ENCODE data around the gene PODXL.
A peak's percentile ranks its signal among the peaks of the same experiment; 100 is the strongest.

Gene PODXL

DNA sequence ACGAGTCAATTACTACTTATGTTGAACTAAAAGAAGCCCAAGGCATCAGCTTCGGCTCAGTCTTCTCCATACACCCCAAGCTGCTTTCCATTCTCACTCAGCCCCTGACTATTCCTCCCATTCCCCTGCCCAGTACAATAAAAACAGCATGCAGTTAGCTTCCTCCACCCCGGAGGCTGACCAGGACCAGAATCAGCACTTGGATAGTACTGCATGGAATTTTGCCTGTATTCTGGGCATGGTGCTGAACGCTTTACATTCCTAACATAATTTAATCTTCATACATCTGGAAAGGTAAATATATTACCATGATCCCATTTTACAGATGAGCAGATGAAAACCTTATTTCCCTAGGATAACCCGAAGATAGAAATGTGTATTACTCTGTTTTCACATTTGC is 7.5 kb upstream of the PODXL start:
- DNase-seq, result no peak

DNA sequence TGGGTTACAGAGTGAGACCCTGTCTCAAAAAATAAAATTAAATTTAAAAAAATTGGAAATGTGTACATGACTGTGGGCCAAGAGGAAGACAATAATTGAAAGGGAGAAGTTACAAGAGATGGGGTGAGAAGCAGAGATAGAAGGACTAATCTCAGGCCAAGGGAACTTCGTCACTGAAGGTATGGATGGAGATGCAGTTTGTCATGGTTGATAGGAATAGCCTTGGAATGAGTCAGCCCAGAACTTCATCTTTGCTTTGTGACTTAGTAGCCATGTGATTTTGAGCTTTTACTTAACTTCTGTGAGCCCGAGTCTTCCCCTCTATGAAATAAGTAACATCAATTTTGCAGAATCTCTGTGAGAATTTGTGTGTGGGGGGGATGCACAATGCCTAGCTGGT is 6.5 kb upstream of the PODXL start:
- DNase-seq, result no peak

DNA sequence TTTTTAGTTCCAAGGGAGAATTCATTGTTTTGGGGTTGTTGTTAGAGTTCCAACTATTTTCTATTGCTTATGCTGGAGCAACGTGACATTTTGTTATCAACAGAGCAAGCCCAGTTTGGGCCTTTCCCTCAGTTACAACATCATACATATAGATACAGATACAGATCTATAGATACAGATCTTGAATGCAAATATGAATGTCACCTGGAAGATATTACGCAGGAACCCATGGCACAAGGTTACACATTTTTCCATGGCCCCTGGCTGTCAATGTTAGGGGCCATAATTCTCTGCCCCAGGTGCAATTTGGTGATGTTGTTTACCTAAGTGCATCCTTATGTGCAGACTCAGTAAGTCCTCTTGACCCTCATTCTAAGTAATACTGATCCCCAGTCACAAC is 3.6 kb upstream of the PODXL start:
- DNase-seq, result no peak

DNA sequence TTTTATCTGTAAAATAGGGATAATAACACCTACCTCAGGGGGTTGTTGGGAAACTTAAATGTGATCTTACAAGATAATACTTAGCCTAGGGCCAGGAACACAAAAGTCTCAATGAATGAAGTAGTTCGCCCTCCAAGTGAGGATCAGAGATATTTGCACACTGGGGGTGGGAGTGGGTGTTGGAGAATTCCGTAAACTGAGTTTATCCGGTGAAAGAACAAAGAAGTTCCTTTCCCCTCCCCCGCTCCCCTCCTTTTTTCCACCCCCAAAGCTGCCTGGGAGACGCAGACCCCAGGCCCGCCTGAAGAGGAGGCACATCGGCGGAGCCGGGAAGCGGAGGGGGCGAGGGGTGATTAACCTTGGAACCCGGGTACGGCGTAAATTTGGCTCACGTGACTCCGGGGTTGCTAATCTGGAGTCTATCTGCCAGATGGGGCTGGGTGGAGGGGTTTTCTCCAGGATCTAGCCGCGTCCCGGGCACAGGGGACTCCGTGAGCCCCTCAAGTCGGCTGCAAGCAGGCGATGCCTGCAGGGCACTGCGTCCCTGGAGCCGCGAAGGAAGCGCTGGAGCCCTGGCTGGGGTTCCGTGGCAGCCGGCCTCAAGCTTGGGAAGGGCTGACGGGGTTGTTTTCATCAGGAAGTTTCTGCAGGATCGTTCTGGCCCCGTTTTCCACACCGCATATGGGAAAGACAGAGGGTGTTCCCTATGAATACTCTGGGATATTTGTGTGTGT is 1.4 kb upstream of the PODXL start:
- DNase-seq, result peak in 1 of 3 donors; percentile 13

DNA sequence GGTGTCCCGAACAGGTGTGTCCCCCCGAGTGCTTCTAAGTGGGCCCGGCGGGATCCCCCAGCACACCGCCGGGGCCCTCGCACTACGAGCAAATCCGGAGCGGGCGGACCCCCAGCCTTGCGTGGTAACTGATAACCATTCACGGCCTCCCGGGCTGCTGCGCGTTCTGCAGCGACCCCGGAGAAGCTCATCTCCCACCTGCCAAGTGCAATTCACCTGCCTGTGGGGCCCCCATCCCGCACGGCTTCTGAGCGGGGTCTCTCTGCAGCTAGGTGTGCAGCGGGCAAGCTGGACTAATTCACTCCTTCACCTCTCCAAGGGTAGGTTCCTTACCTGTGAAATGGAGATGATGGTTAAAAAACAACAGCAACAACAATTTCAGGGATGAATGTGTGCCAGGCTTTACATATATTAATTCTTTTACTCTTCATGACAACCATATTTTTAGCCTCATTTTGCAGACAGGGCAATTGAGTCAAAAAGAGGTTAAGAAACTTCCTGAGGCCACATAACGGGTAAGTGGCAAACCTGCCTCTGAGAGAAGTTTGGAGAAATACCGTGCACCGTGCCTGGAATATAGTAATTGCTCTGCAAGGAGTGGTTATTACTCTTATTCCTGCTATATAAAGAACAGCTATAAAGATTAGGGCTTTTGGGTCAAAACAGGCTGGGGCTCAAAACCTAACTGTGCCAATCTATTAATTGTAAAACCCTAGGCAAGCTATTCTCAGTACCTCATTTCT is 652 bp upstream of the PODXL start:
- no peak for DNase-seq

DNA sequence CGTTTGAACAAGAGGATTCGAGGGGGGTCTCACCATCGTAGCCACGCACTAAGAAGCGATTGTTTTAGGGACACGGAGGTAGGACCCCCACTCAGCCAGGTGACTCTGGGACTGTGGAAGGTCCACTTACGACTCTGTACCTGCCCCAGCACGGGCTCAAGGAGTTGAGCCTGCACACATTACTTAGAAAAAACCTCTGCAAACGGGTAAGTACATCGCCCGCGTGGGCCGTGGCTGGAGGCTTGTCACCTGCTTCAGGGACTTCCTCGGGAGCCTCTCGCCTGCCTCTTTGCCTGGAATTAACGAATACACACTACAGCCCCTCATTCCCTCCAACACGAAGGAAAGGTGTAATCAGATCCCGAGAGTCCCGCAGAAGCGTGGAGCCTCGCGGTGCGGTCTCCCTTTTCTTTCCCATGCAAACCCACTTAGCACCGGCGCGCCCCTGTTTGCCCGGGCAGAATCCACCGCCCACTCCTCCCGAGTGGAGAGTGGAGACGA is 826 bp downstream of the PODXL start:
- peak; percentile 32 to 57 (median 36) for DNase-seq

DNA sequence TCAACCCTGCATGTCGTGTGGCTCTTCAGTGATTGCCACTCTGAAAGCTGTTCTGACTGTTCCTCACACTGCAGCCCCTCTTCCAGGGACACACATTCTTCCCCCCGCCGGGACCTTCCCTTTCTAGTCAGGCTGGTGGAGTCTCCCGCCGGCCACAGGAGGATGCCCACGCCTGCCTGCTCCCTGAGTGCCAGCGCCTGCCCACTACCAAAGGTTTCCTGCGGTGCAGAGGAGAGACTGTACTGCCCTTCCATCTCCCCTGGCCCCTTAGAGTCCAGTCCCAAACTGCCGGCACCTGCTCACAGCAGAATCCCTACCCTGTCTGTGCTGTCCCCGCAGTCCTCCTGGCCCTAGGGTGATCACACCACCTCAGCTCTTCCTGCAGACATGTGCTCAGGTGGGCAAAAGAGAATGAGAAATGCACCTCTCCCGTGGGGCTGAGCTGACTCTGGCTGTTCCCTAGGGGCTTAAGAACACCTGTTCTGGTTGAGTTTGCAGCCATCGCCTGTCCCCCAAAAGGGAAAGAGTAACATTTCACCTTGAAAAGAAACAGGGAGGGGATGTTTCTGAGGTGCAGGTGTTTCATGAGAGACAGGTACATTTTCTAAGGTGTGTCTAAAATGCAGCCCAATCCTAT is 1.4 kb downstream of the PODXL start:
- DNase-seq, result no peak

DNA sequence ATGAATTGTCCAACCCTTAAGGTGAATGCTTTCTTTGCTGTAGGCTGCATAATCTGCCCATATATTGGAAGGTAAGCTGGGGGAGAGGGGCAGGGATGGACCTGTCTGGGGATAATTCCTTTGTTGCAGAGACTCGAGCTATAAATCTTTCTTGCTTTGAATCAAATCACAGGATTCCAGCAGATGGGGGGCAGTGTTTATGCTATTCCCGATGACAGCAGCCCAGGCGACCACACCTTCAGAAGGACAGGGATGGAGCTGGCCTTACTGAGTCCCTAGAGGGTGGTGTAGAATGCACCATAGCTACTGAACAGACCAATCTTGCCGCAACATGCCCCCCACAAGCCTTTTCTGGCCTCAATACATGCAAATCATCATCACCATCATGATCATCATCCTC is 2.5 kb downstream of the PODXL start:
- DNase-seq, result no peak

DNA sequence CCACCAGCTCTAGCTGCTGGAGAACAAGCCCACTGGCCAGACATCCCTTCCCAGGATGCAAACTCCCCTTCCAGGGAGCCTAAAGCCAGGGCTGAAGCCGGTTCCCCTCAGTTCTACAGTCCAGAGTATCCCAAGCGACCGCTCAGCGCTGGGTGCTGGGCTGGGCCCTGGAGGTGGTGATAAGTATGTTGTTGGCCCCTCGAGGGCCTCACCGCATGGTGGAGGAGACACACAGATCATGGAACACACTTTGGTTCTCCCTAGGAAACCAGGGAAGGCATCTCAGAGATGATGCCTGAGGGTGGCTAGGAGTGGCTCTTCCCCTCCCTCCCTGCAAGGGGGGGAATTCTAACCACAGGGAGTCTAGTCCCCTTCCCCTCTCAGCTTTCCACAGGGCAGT is 4.4 kb downstream of the PODXL start:
- DNase-seq, result no peak

DNA sequence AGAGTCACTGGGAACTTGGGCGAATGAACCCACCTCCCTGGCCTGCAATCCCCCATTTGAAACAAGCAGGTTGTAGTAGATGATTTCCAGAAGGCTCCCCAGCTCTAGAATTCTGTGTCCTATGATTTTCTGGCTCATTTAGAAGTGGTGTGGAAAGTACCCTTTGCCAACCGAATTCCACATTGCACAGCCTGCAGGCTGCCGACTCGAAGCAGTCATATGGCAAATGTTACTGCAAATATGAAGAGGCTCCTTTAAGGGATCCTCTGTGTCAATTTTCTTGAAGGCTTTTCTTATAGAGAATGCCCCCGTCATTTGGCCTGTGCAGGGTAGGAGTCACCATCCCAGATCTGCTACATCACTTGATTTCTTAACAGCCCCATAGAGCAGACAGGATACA is 5.6 kb downstream of the PODXL start:
- no peak for DNase-seq

DNA sequence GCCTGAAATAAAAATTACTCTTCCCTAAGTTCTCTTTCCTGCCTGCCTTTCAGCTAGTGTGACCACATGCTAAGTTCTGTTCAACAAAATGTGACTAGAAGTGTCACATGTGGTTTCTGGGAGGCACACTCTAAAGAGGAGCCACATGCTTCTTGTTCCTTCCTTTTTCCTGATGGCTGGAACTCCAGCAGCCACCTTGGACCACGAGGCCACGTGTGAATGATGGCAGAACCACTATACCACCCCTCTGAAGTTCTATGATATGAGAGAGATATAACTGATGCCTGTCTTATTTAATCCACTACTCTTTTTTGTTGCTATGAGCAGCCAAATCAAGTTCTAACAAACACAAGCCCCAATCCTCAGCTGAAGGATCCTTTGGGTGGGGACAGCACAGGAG is 8.1 kb downstream of the PODXL start:
- DNase-seq, result no peak

DNA sequence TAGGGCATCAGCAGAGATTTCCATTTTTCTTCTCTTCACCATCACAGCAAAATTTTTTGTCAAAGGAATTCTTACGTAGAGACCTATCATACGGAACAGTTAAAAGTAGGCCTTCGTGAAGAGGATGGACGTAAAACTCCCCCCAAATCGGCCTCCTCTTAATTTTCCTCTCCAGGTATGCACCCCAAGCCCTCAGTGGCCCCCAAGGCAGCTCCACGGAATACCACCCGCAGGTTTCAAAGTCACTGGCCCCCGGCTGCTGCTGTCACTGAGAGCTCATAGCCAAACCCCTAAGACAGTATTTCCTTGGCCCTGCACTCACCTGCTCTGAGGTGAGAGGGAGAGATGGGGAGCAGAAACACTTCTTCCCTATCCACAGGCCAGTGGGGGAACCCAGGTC is 8.8 kb downstream of the PODXL start:
- no peak for DNase-seq

DNA sequence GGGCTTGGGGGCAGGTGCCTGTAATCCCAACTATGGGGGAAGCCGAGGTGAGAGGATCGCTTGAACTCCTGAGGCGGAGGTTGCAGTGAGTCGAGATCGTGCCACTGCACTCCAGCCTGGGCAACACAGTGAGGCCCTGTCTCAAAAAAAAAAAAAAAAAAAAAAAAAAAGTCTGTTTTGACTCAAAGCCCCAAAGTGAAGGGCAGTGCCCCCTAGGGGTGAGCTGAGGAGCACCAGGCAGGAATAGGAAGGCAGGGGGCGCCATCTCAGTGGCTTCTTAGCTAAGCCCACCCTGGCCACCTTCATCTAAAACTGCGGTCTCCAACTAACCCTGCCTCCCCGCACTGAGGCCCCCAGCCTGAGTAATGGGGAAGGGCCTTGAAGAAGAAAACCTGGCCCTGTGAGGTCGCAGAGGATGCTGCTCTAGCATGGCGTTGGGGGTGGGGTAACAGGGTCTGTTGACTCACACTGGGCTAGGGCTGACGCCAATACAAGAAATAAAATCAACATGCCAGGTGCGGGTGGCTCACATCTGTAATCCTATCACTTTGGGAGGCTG is 9.8 kb downstream of the PODXL start:
- peak; percentile 41 to 63 (median 43) for DNase-seq

DNA sequence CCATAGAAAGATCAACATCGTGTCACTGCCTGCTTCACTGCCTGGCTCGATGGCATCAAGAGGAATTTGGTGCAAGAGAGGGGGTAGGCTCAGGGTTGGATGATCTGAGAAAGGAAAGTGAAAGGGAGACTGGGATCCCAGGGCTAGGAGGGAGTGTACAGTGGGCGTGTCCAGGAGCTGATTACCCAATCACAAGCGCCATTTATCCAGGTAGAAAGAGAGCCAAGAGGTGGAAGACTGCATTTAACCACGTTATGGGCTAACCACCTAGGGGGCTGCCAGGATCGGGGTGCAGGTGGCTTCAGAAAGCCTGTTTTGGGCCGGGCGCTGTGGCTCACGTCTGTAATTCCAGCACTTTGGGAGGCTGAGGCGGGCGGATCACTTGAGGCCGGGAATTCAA is 10.3 kb downstream of the PODXL start:
- DNase-seq, result peak; percentile 43 to 67 (median 64)

DNA sequence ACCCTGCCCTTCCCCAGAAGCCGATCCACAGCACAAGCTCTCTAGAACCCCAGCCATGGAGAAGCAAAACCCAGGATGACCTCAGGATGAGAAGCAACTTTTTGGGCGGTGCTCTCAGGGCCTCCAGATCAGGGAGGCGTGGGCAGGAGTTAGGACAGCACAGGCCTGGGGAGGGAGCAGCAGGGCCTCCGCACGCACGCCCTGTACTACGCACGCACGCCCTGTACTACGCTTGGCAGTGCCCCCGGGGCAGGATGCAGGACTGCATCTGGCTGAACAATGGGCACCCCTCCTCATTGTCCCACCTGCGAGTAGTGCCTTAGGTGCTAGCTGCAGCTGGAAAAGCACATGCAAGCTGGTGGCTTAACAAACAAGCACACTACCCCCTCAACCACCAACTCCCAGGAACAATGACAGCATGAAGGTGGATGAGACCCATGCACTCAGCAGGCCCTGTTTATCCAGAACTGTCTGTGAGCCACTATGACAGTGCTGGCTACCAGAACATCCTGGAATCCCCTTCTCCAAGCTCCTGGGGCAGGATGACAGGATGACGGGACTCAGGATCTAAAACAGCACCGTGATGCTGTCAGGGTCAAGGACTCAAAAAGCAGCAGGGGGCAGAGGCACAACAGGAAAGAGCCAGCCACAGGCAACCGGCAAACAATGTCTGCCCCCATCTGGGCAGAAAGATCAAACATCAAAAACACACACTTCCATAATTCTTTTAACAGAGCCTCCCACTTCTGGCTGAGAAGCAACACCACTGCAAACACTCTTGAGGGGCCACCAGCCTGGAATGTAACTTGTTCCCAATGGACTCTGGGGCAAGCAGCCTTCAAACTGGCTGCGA is 11.8 kb downstream of the PODXL start:
- peak in 2 of 3 donors; percentile 10 to 29 for DNase-seq

DNA sequence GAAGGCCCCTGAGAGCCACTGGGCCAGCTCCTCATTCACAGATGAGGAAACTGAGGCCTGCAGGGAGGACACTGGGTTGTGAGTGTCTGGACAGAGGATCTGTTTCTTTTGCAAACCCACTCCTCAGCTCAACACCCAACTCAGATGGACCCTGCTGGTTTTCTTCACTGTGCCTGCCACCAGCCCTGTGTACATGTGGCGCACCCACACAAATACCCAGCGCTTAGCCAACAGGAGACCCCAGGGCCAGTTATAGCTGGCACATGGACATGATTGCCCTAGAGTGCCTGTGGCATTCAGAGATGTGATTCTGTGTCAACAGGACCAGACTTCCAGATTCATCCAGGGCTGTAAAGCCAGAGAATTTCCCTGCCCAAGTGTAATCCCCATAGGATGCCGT is 12.4 kb downstream of the PODXL start:
- DNase-seq, result no peak

DNA sequence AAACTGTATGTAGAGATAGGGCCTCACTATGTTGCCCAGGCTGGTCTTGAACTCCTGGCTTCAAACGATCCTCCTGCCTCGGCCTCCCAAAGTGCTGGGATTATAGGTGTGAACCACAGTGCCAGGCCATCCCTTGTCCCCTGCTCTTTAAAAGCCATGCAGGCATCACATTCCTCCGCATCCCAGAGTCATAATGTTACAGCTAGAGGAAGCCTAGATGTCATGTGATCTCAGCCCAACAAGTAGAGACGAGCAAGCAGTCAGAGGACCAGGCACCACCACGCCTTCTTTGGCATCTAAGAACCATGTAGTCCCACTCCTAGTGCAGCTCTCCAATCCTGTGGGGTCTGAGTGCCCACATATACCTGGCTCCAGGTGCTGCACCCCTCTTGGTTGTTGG is 13.1 kb downstream of the PODXL start:
- DNase-seq, result no peak

DNA sequence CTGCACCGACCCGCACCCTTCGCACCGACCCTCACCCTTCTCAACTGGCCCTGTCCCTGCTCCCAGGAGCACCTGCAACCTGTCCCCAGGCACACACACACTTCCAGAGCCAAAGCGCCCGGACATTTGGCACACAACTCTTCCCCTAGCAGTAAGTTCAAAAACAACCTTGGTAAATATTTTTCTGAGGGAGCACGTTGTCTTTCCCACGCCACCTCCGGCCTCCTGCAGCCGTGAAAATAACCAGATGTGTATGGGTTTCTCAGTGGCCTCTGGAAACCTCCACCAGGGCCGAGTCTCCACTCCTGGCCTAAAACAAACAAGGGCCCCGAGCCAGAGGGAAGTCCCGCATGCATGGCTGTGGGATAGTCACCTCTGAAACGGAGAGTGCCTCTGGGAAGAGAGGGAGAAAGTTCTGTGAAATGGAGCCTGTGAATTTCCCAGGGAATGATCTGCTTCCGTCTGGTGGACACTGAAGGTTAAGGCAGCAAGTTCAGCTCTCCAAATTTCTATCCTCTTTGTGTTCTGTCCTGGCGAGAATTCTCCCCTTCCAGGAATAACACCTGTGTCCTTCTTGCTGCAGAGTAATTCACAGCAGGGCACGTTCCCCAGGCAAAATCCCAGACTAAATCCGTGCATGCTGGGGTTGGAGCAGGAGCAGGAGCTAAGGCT is 15.8 kb downstream of the PODXL start:
- DNase-seq, result no peak

DNA sequence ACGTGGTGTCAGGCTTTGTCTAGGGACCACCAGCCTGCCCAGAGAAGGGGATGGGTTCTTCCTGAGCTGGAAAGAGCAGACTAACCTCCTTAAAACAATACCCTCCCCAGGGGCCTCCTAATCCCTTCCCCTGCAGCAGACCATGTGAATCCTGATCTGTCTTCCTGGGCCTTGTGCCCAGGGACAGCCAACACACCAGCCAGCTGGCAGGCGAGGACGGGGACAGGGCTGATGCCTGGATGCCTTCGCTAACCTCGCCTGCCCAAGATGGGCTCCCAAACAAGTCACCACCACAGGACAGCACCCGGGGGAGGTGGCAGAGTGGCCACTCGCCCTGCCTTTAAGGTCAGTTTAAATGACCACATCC is 17.6 kb downstream of the PODXL start:
- DNase-seq, result no peak

DNA sequence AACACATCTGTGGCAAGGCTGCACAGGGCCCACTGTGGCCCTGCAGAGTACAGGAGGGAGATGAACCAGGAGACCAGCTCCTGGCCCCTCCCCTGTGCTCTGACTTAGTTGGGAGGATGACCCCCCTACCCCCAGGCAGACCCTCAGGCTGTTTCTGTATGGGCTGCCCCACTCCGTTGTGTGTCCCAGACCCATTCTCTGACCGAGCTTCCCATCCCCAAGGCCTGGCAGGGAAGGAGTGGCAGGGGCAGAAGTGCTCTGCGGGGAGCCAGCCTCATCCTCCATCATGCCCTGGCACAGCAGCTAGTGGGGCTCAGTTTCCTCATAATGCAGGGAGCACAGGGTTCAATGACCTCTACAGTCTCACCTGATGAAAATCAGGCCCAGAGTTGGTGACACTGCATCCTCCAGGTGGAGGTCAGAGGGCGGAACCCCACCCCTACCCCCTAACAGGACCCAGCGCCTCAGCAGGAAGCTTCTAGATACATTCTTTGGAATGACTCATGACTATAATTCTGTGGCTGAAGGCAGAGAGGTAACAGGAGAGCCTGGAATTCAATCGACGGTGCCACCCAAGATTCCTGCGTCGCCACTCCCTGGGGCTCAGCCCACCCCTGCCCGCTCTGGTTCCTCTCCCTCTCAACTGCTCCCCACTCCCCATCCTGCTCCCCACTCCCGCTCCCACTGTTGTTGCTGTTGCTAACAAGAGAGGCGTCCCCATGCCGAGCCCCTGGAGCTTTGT is 18.2 kb downstream of the PODXL start:
- DNase-seq, result no peak

DNA sequence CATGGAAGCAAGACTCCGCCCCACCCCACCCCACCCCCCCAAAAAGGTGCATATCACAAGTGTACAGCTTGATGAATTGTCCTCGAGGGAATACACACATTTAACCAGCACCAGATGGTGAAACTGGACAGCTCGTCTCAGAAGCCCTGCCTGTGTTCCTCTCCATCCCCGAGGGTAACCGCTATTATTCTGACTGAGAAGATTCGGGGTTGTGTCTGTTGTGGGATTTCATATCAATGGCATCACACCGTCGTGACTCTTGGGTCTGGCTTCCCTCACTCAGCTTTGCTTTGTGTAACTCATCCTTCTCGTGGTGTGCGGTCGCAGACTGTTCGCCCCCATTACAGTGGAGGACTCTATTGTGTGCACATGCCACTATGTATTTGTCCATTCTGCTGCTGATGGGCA is 18.9 kb downstream of the PODXL start:
- no peak for DNase-seq
